GM23338 (cell line): ENCODE data around the gene GABRQ. TPM values are rescaled to one million over a fixed set of nuclear protein-coding genes. Genes with fewer than 3 reads are reported as not detected.

Experiments
- ATAC-seq: fragments of 200-7000 bp; cut with Tn5 transposase; 3 replicates; pipeline ENCODE4 v1.9.1; 2020
- DNase-seq: peaks from one replicate; pipeline ENCODE4 v3.0.0-alpha.2; 2015; ENCODE audit warnings: low spot score
- H2AFZ ChIP-seq: fragments of 200-600 bp; sonication (generic); 2 replicates; pipeline ENCODE4 v1.8.0; 2016; ENCODE audit warnings: antibody characterized with exemption, mild to moderate bottlenecking, moderate library complexity
- H3F3A ChIP-seq: fragments of 200-600 bp; sonication (generic); replicated peaks from 2 replicates; pipeline ENCODE4 v1.8.0; 2017; ENCODE audit warnings: antibody characterized with exemption, mixed run types, low read depth
- H3K27ac ChIP-seq: fragments of 200-600 bp; sonication (generic); 2 replicates; pipeline ENCODE4 v1.6.1; 2016; ENCODE audit warnings: low read depth
- H3K27me3 ChIP-seq: fragments of 200-600 bp; sonication (generic); 2 replicates; pipeline ENCODE4 v1.8.0; 2016; ENCODE audit warnings: mild to moderate bottlenecking, mixed run types, moderate library complexity; ENCODE audit not compliant: insufficient read depth
- H3K36me3 ChIP-seq: fragments of 200-600 bp; sonication (generic); 2 replicates; pipeline ENCODE4 v1.8.0; 2016; ENCODE audit warnings: mild to moderate bottlenecking; ENCODE audit not compliant: insufficient read depth
- H3K4me1 ChIP-seq: fragments of 200-600 bp; sonication (generic); 2 replicates; pipeline ENCODE4 v1.8.0; 2016; ENCODE audit warnings: mild to moderate bottlenecking, moderate library complexity; ENCODE audit not compliant: insufficient read depth
- H3K4me2 ChIP-seq: fragments of 200-600 bp; sonication (generic); 2 replicates; pipeline ENCODE4 v1.7.1; 2017; ENCODE audit warnings: mixed run types
- H3K4me3 ChIP-seq: fragments of 200-600 bp; sonication (generic); 2 replicates; pipeline ENCODE4 v1.6.1; 2016; ENCODE audit warnings: mixed run types
- H3K79me2 ChIP-seq: fragments of 200-600 bp; sonication (generic); replicated peaks from 2 replicates; pipeline ENCODE4 v1.8.0; 2017; ENCODE audit warnings: mild to moderate bottlenecking; ENCODE audit not compliant: insufficient read depth
- H3K9me2 ChIP-seq: fragments of 200-600 bp; sonication (generic); 2 replicates; pipeline ENCODE4 v1.8.0; 2017; ENCODE audit not compliant: insufficient read depth
- H4K20me1 ChIP-seq: fragments of 200-600 bp; sonication (generic); replicated peaks from 2 replicates; pipeline ENCODE4 v1.8.0; 2017; ENCODE audit warnings: mild to moderate bottlenecking; ENCODE audit not compliant: insufficient read depth
- H3K27ac Mint-ChIP-seq: 2 replicates; pipeline ENCODE4 v1.8.0; 2020; ENCODE audit warnings: inconsistent platforms, mild to moderate bottlenecking, moderate library complexity, mixed read lengths
- H3K27me3 Mint-ChIP-seq: 3 replicates; pipeline ENCODE4 v1.8.0; 2022; ENCODE audit warnings: low read depth, mild to moderate bottlenecking, moderate library complexity, mixed read lengths, inconsistent platforms; ENCODE audit not compliant: insufficient read depth, poor library complexity
- H3K36me3 Mint-ChIP-seq: 3 replicates; pipeline ENCODE4 v1.8.0; 2021; ENCODE audit warnings: low read depth, mild to moderate bottlenecking, inconsistent platforms, moderate library complexity, mixed read lengths
- H3K4me1 Mint-ChIP-seq: 3 replicates; pipeline ENCODE4 v1.8.0; 2020; ENCODE audit warnings: mild to moderate bottlenecking, inconsistent platforms, mixed read lengths
- H3K4me3 Mint-ChIP-seq: 3 replicates; pipeline ENCODE4 v1.8.0; 2021; ENCODE audit warnings: moderate library complexity, mild to moderate bottlenecking, inconsistent platforms, mixed read lengths
- H3K9me3 Mint-ChIP-seq: 3 replicates; pipeline ENCODE4 v1.8.0; 2020; ENCODE audit warnings: moderate library complexity, mild to moderate bottlenecking, inconsistent platforms, mixed read lengths
- CTCF ChIP-seq, 2 experiments: fragments of 200-600 bp in 1 of 2; sonication (generic) in 1 of 2; conservative IDR thresholded peaks; 2 replicates each; pipeline versions ENCODE4 v1.5.1 to v1.6.1; 2016 to 2017; ENCODE audit warnings: antibody characterized with exemption in 2 of 2, low read depth in 2 of 2, mild to moderate bottlenecking in 2 of 2, moderate library complexity in 1 of 2
- ZNF114 ChIP-seq: fragments of 250-450 bp; sonication (Bioruptor Pico); IDR thresholded peaks from 2 replicates; pipeline ENCODE4 v1.5.0; 2020; ENCODE audit warnings: mild to moderate bottlenecking, moderate library complexity
- ZNF331 ChIP-seq: fragments of 250-450 bp; sonication (Bioruptor Pico); IDR thresholded peaks from 2 replicates; pipeline ENCODE4 v1.5.0; 2020; ENCODE audit warnings: low read depth, mild to moderate bottlenecking, moderate library complexity
- ZNF462 ChIP-seq: fragments of 250-450 bp; sonication (Bioruptor Pico); IDR thresholded peaks from 2 replicates; pipeline ENCODE4 v1.5.0; 2020; ENCODE audit warnings: mild to moderate bottlenecking, moderate library complexity
- polyA plus RNA-seq: library from polyadenylated mRNA; unstranded; fragments of >200 nt; fragmentation: Nextera tagmentation; extraction: Ambion mirVana; gene quantifications from 2 replicates; pipeline ENCODE4 v1.2.1, GENCODE V29; 2016
- total RNA-seq: library from RNA; depleted of rRNA; stranded (reverse); fragments of >200 nt; shearing (Covaris generic); gene quantifications from 2 replicates; pipeline ENCODE4 v1.2.3, GENCODE V29; 2014

GABRQ gene
- total and polyA plus RNA-seq, 2 experiments from 2014 or later = 2.2 to 7.8 TPM

- no peaks in the 10 kb centered on the region for H3K9me3 Mint-ChIP-seq
- no peaks in the 10 kb centered on the region for H3K27me3 Mint-ChIP-seq
- no peak overlapping the region for H2AFZ ChIP-seq
- H3K4me2 ChIP-seq = no peak overlapping the region
- no peaks in the 10 kb centered on the region for H3K36me3 ChIP-seq
- no peak overlapping the region for H3K27ac Mint-ChIP-seq
- no peak overlapping the region for H3K27ac ChIP-seq
- no peaks in the 10 kb centered on the region for H3K9me2 ChIP-seq
- DNase-seq (peak; percentile 57), ATAC-seq (peak; percentile 81)
- H3K79me2 ChIP-seq = no peaks in the 10 kb centered on the region
- H3K27me3 ChIP-seq = no peaks in the 10 kb centered on the region
- no peaks in the 10 kb centered on the region for H3K4me1 Mint-ChIP-seq
- no peak for TF ChIP-seq ZNF462 (CRISPR knock-in tag)
- no peak for TF ChIP-seq ZNF331
- TF ChIP-seq CTCF (conservative IDR thresholded peaks at IDR 0.05; ENCODE audit: low read depth in 2 of 2) = peak; percentile 43 to 64
- no peak overlapping the region for H3K4me3 Mint-ChIP-seq
- no peaks in the 10 kb centered on the region for H3K4me1 ChIP-seq
- H3F3A ChIP-seq = no peaks in the 10 kb centered on the region
- H3K4me3 ChIP-seq = no peak overlapping the region
- H3K36me3 Mint-ChIP-seq = peaks cover under 1% of the 10 kb centered on the region; the same call in 2 of the 3 replicates
- H4K20me1 ChIP-seq = no peaks in the 10 kb centered on the region
Measured at GRCh38 chrX:152658302-152658701, 20.6 kb downstream of the GABRQ start.

- Mint-ChIP-seq H3K27me3 (peaks cover 2% of the 10 kb centered on the region), H3K36me3 (no peaks in the 10 kb centered on the region), H3K9me3 (no peaks in the 10 kb centered on the region; the same call in 2 of the 3 replicates), H3K4me1 (no peaks in the 10 kb centered on the region), H3K27ac (no peak overlapping the region), H3K4me3 (no peak overlapping the region)
- no peak overlapping the region for H3K4me3 ChIP-seq
- no peaks in the 10 kb centered on the region for H3K27me3 ChIP-seq
- H3K4me1 ChIP-seq = no peaks in the 10 kb centered on the region
- H3K4me2 ChIP-seq = no peak overlapping the region
- no peaks in the 10 kb centered on the region for H3K9me2 ChIP-seq
- DNase-seq (no peak), ATAC-seq (no peak)
- H3F3A ChIP-seq = no peaks in the 10 kb centered on the region
- H2AFZ ChIP-seq = no peak overlapping the region
- H3K36me3 ChIP-seq = no peaks in the 10 kb centered on the region
- H3K27ac ChIP-seq = no peak overlapping the region
- H4K20me1 ChIP-seq = no peaks in the 10 kb centered on the region
- TF ChIP-seq ZNF462 (CRISPR knock-in tag) = no peak
- no peak for TF ChIP-seq ZNF114 (CRISPR knock-in tag)
- H3K79me2 ChIP-seq = no peaks in the 10 kb centered on the region
Measured at GRCh38 chrX:152663086-152663485, 25.4 kb downstream of the GABRQ start.
